OCI-LY7 (cell line): ENCODE data around the gene RTP2.

Source experiments
- CTCF ChIP-seq: fragments of 200-600 bp; sonication (generic); conservative IDR thresholded peaks from 2 replicates; pipeline ENCODE4 v1.5.1; 2014; ENCODE audit warnings: mild to moderate bottlenecking, antibody characterized with exemption, low read length, moderate library complexity, mixed read lengths
- EZH2phosphoT487 ChIP-seq: fragments of 200-600 bp; sonication (generic); IDR thresholded peaks from 2 replicates; pipeline ENCODE4 v1.6.1; 2018; ENCODE audit warnings: low read depth, borderline replicate concordance, mild to moderate bottlenecking, mixed run types, antibody characterized with exemption, low read length, moderate library complexity, mixed read lengths

- no peak for TF ChIP-seq CTCF
- TF ChIP-seq EZH2phosphoT487, result no peak
Observed at GRCh38 chr3:187737368-187738070, 35.2 kb upstream of the RTP2 start.
